Transverse colon (tissue), 3 donors: ENCODE measurements around the gene CCDC88C.

Source experiments
- CTCF ChIP-seq, 5 experiments: fragments of 200-600 bp in 3 of 5; fragments of 450-650 bp in 2 of 5; sonication (generic) in 3 of 5; IDR thresholded peaks; 1 replicate in 2 of 5; 2 replicates in 3 of 5; pipeline ENCODE4 v1.5.1; 2016 to 2017; ENCODE audit warnings: antibody characterized with exemption in 5 of 5, inconsistent platforms in 3 of 5, mild to moderate bottlenecking in 2 of 5, moderate library complexity in 1 of 5
- EP300 ChIP-seq: sonication (generic); formaldehyde crosslinking; IDR thresholded peaks from one replicate; pipeline ENCODE4 v1.6.1; 2017; ENCODE audit warnings: antibody characterized with exemption, low read depth
- POLR2A ChIP-seq: fragments of 450-650 bp; IDR thresholded peaks from one replicate; pipeline ENCODE4 v1.6.1; 2016; ENCODE audit warnings: antibody characterized with exemption, mild to moderate bottlenecking, moderate library complexity

DNA sequence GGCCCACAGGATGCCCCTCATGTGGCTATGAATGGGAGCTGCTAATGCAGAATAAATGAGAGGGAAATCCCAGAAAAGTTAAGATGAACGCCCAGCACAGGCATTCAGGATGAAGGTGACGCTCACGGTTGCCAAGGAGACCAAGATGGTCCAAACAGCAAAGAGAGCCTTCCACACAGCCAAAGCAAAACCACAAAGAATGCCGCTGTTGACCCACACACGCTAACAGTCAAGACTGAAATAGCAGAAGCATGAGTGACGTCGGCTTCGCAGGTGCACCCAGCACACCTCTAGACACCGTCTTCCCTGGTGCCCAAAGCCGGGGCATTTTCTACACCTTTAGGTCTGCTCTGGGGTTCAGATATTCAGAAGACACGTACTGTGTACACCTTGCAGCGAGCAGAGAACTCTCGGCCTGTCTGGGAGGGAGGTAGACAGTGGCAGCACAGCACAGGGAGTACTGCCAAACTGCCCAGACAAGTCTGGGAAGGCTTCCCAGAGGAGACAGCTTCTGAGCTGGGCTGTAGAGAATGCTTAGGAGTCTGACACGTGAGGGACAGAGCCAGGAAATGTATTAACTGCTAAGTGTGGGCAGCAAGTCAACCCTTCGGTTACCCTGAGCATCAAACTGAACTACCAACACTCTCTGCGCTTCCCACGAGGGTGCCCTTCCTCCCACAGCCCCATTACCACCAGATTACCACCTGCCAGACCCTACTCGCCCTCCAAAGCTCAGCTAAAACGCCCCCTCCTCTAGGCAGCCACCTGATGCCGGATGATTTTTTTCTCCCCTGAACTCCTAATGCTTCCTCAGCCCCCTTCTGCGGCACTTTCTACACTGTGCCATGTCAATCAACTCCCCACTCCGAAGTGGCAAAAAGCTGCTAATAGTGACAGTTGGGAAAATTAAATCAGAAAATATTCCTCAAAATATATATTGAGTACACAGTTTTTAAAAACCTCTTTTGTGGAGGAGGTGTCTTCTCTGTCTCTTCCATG lies 50.1 kb downstream of the CCDC88C start:
- TF ChIP-seq EP300 (no peak), CTCF (IDR thresholded peaks at IDR 0.05) (no peak), POLR2A (no peak)
